Endothelial cell (in vitro differentiated cells): ENCODE measurements around the gene MAD2L1BP. TPM values are rescaled to one million over a fixed set of nuclear protein-coding genes. Genes with fewer than 3 reads are reported as not detected.
"Not testable (repeated sequence)": the region's sequence is repeated elsewhere in the genome, so short reads cannot be mapped to it uniquely, and the experiment has no call there.

ENCODE experiments used
- DNase-seq: peaks from one replicate; pipeline ENCODE4 v3.0.0; 2021; ENCODE audit warnings: low spot score
- H3K27ac Mint-ChIP-seq: one replicate; pipeline ENCODE4 v1.8.0; 2021; ENCODE audit warnings: mixed read lengths, inconsistent platforms; ENCODE audit not compliant: unreplicated experiment
- H3K27me3 Mint-ChIP-seq: one replicate; pipeline ENCODE4 v1.8.0; 2021; ENCODE audit warnings: mild to moderate bottlenecking, moderate library complexity, mixed read lengths, inconsistent platforms; ENCODE audit not compliant: unreplicated experiment
- H3K36me3 Mint-ChIP-seq: one replicate; pipeline ENCODE4 v1.8.0; 2021; ENCODE audit warnings: mild to moderate bottlenecking, low read depth, mixed read lengths, inconsistent platforms; ENCODE audit not compliant: unreplicated experiment
- H3K4me1 Mint-ChIP-seq: one replicate; pipeline ENCODE4 v1.8.0; 2021; ENCODE audit warnings: mild to moderate bottlenecking, mixed read lengths, inconsistent platforms; ENCODE audit not compliant: unreplicated experiment
- H3K4me3 Mint-ChIP-seq: one replicate; pipeline ENCODE4 v1.8.0; 2021; ENCODE audit warnings: mild to moderate bottlenecking, mixed read lengths, inconsistent platforms; ENCODE audit not compliant: unreplicated experiment
- H3K9me3 Mint-ChIP-seq: one replicate; pipeline ENCODE4 v1.8.0; 2021; ENCODE audit warnings: mixed read lengths, inconsistent platforms; ENCODE audit not compliant: unreplicated experiment
- CTCF ChIP-seq: fragments of 200-600 bp; sonication (generic); IDR thresholded peaks from one replicate; pipeline ENCODE4 v1.5.0; 2021; ENCODE audit warnings: antibody characterized with exemption; ENCODE audit not compliant: unreplicated experiment
- total RNA-seq: library from RNA; stranded (reverse); fragmentation: NEBNext Ultra II Directional; extraction: Animal tissue kit (Norgen Biotek cat#: 25700); gene quantifications from one replicate; pipeline ENCODE4 v1.2.1, GENCODE V29; 2021; ENCODE audit not compliant: unreplicated experiment

MAD2L1BP gene
- total RNA-seq, 1 donor from 2014 or later = 26.8 TPM

- no peak for TF ChIP-seq CTCF
- Mint-ChIP-seq H3K27ac (no peak overlapping the region), H3K36me3 (no peaks in the 10 kb centered on the region), H3K4me1 (peaks cover 11% of the 10 kb centered on the region), H3K27me3 (peaks cover 2% of the 10 kb centered on the region), H3K4me3 (no peak overlapping the region), H3K9me3 (no peaks in the 10 kb centered on the region)
- DNase-seq = no peak
Measured at GRCh38 chr6:43648248-43648647, 12.6 kb downstream of the MAD2L1BP start.

DNA sequence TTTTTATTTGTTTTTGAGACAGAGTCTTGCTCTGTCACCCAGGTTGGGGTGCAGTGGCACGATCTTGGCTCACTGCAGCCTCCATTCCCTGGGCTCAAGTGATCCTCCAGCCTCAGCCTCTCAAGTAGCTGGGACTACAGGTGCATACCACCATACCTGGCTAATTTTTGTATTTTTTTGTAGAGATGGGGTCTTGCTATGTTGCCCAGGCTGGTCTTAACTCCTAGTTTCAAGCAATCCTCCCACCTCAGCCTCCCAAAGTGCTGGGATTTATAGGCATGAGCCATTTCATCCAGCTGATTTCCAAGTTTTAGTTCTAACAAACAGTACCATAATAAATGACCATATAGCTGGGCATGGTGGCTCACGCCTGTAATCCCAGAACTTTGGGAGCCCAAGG lies 17.2 kb downstream of the MAD2L1BP start:
- not testable (repeated sequence) for DNase-seq, H3K4me3 Mint-ChIP-seq, H3K27me3 Mint-ChIP-seq, H3K4me1 Mint-ChIP-seq, H3K36me3 Mint-ChIP-seq, H3K27ac Mint-ChIP-seq, H3K9me3 Mint-ChIP-seq

DNA sequence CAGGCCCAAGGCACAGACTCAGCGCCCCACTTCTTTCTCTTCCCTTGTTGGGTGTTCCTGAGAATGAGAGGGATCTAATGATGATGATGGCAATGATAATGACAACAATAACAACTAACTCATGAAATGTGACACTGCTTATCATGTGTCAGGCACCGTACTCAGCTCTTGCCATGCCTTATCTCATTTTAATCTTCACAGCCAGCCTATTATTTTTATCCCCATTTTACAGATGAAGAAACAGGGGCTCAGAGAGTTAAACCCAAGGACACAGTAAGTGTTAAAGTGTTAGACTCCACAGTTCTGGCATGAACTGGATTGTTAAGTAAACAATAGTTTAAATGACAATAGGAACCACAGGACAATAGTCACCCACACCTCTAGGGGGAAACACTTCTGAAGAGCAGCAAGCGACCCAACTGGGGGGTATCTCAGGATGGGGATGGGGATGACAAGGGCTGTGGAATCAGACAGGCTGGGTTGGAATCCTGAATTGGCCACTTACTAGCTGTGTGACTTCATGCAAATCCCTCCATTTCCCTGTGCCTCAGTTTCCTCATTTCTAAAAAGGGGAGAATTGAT lies 21.7 kb downstream of the MAD2L1BP start:
- Mint-ChIP-seq H3K9me3 (no peaks in the 10 kb centered on the region), H3K27me3 (peaks cover 2% of the 10 kb centered on the region), H3K36me3 (peaks cover 4% of the 10 kb centered on the region), H3K4me1 (peaks cover 2% of the 10 kb centered on the region), H3K4me3 (no peak overlapping the region), H3K27ac (no peak overlapping the region)
- DNase-seq = no peak
- TF ChIP-seq CTCF = no peak

DNA sequence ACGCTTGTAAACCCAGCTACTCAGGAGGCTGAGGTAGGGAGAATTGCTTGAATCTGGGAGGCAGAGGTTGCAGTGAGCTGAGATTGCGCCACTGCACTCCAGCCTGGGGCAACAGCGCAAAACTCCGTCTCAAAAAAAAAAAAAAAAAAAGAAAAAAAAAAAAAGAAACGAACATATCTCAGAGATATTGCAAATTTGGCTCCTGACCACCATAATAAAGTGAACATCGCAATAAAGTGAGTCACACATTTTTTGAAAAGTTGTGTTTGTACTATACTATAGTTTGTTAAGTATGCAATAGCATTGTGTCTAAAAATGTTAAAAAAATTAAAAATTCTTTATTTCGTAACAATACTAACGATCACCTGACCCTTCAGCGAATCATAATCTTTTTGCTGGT lies 22.5 kb downstream of the MAD2L1BP start:
- no peak for TF ChIP-seq CTCF
- H3K4me1 Mint-ChIP-seq = peaks cover 2% of the 10 kb centered on the region
- H3K4me3 Mint-ChIP-seq = no peak overlapping the region
- H3K27ac Mint-ChIP-seq = no peak overlapping the region
- H3K36me3 Mint-ChIP-seq = peaks cover 4% of the 10 kb centered on the region
- DNase-seq = no peak
- H3K9me3 Mint-ChIP-seq = no peaks in the 10 kb centered on the region
- peaks cover 2% of the 10 kb centered on the region for H3K27me3 Mint-ChIP-seq

GRCh38 chr6:43662948-43663347 lies 27.3 kb downstream of the MAD2L1BP start:
- not testable (repeated sequence) for H3K36me3 Mint-ChIP-seq, H3K27ac Mint-ChIP-seq

DNA sequence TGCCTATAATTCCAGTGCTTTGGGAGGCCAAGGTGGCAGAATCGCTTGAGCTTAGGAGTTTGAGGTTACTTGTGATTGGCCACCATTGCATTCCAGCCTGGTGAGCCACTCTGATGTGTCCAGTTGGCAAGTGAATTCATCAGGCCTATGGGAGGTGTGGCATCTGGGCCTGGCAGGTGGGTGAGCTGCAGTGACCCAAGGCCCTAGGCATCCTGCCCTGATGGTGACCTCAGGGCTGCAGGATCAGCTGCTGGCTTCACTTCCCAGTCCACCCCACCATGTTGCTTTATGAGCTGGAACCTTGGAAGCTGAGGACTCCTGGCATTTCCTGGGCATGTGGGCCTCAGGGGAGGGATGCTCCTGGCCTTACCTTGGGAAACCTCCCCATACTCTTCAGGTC lies 29.7 kb downstream of the MAD2L1BP start:
- no peak for DNase-seq
- Mint-ChIP-seq H3K36me3 (peaks cover 4% of the 10 kb centered on the region), H3K4me3 (no peak overlapping the region), H3K4me1 (peaks cover 7% of the 10 kb centered on the region), H3K27me3 (peaks cover 11% of the 10 kb centered on the region), H3K27ac (no peak overlapping the region), H3K9me3 (no peaks in the 10 kb centered on the region)
- TF ChIP-seq CTCF = no peak

More at GRCh38 chr6:43662948-43663347, 27.3 kb downstream of the MAD2L1BP start:
- not testable (repeated sequence) for H3K9me3 Mint-ChIP-seq, DNase-seq, H3K4me3 Mint-ChIP-seq, H3K4me1 Mint-ChIP-seq
- H3K27me3 Mint-ChIP-seq = peaks cover 12% of the 10 kb centered on the region
